Hippocampal formation (tissue), 2 donors: Measurements from ENCODE around the gene DUOXA2.
A peak's percentile ranks its signal among the peaks of the same experiment; 100 is the strongest.
"Not testable (repeated sequence)": the region's sequence is repeated elsewhere in the genome, so short reads cannot be mapped to it uniquely, and the experiment has no call there.

Source experiments
- DNase-seq, 2 donors: peaks; one replicate each; lab custom pipeline; 2025; lab: John Stamatoyannopoulos, UW

DUOXA2 gene

GRCh38 chr15:45117308-45118130 is 3.4 kb downstream of the DUOXA2 start:
- DNase-seq, result no peak

- peak; percentile 87 to 91 for DNase-seq
Observed at GRCh38 chr15:45118131-45118588, 4.0 kb downstream of the DUOXA2 start.

- no peak for DNase-seq
Observed at GRCh38 chr15:45118996-45119395, 4.9 kb downstream of the DUOXA2 start.

- DNase-seq, result no peak
Observed at GRCh38 chr15:45120081-45120972, 6.2 kb downstream of the DUOXA2 start.

- DNase-seq, result no peak
Observed at GRCh38 chr15:45121020-45121419, 6.9 kb downstream of the DUOXA2 start.

GRCh38 chr15:45121706-45122417 is 7.7 kb downstream of the DUOXA2 start:
- DNase-seq, result no peak

- DNase-seq, result no peak
Observed at GRCh38 chr15:45122719-45123118, 8.6 kb downstream of the DUOXA2 start.

- no peak for DNase-seq
Observed at GRCh38 chr15:45123397-45123796, 9.3 kb downstream of the DUOXA2 start.

- DNase-seq, result no peak
Observed at GRCh38 chr15:45126535-45127158, 12.5 kb downstream of the DUOXA2 start.

GRCh38 chr15:45128971-45129639 is 15.0 kb downstream of the DUOXA2 start:
- DNase-seq, result no peak

- peak in 1 of 2 donors; percentile 13 for DNase-seq
Observed at GRCh38 chr15:45129651-45130129, 15.6 kb downstream of the DUOXA2 start, which contains the start of the genes DUOX1 and DUOXA1. DUOX1 (plus strand) TSS chr15:45129994; CDS start chr15:45131967, 1,973 bp downstream. DUOXA1 (minus strand) TSS chr15:45129879; CDS start chr15:45123014, 6,865 bp downstream.

- no peak for DNase-seq
Observed at GRCh38 chr15:45130291-45131000, 16.3 kb downstream of the DUOXA2 start.

GRCh38 chr15:45131510-45131909 is 17.4 kb downstream of the DUOXA2 start:
- no peak for DNase-seq

GRCh38 chr15:45132844-45133560 is 18.9 kb downstream of the DUOXA2 start:
- DNase-seq, result no peak

- DNase-seq, result no peak
Observed at GRCh38 chr15:45133561-45133920, 19.4 kb downstream of the DUOXA2 start.

GRCh38 chr15:45134046-45134445 is 19.9 kb downstream of the DUOXA2 start:
- DNase-seq, result no peak

GRCh38 chr15:45134682-45135604 is 20.8 kb downstream of the DUOXA2 start:
- no peak for DNase-seq

GRCh38 chr15:45135705-45136377 is 21.7 kb downstream of the DUOXA2 start:
- DNase-seq, result not testable (repeated sequence)
